Skeletal muscle tissue (tissue), 4 donors: Measurements from ENCODE around the gene ZNF396. TPM values are rescaled to one million over a fixed set of nuclear protein-coding genes. Genes with fewer than 3 reads are reported as not detected.

Experiments
- H3K27ac ChIP-seq: one replicate; pipeline ENCODE4 v1.7.0; 2013; ENCODE audit warnings: mild to moderate bottlenecking, low read depth, low read length, inconsistent platforms
- H3K27me3 ChIP-seq, 3 donors: one replicate each; pipeline ENCODE4 v1.7.0; 2013; ENCODE audit warnings: low read length in 3 of 3; ENCODE audit not compliant: control insufficient read depth in 3 of 3, insufficient read depth in 3 of 3
- H3K36me3 ChIP-seq, 3 donors: one replicate each; pipeline ENCODE4 v1.7.0; 2013; ENCODE audit warnings: low read length in 3 of 3; ENCODE audit not compliant: control insufficient read depth in 3 of 3, insufficient read depth in 3 of 3
- H3K4me1 ChIP-seq, 3 donors: one replicate each; pipeline ENCODE4 v1.7.0; 2013; ENCODE audit warnings: low read length in 3 of 3, mild to moderate bottlenecking in 3 of 3; ENCODE audit not compliant: control insufficient read depth in 3 of 3, insufficient read depth in 3 of 3
- H3K4me3 ChIP-seq, 3 donors: one replicate each; pipeline ENCODE4 v1.7.0; 2013; ENCODE audit warnings: low read length in 3 of 3
- H3K9ac ChIP-seq, 3 donors: one replicate each; pipeline ENCODE4 v1.7.0; 2013; ENCODE audit warnings: low read length in 3 of 3, mild to moderate bottlenecking in 3 of 3, moderate library complexity in 2 of 3, low read depth in 1 of 3
- H3K9me3 ChIP-seq, 3 donors: one replicate each; pipeline ENCODE4 v1.7.0; 2013; ENCODE audit warnings: low read length in 3 of 3; ENCODE audit not compliant: control insufficient read depth in 3 of 3
- total RNA-seq: library from RNA; depleted of rRNA; stranded (reverse); fragments of >200 nt; gene quantifications from one replicate; pipeline ENCODE4 v1.2.3, GENCODE V29; 2014
- donor health status: Osteomylitis.

The ZNF396 gene
- total RNA-seq, 1 donor from 2014 or later: 1.6 TPM

DNA sequence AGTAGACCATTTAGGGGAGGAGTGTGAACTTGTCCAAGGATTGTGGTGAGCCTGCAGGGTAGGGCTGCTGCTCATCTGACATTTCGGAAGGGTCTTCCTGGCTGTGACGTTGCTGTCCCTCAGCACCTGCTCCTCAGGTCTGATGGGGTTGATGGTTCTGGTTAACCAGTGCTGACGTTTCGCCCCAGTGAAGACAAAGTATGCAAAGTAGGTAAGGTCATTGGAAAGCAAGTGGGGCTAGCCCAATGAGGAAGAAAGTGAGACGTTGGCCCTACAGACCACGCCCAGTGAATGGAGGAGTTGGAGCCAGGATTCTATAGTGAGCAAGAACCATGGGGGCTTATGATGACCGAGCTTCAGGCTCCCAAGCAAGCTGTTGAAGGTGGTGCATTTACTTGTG lies 33.4 kb upstream of the ZNF396 start:
- H3K27ac ChIP-seq: no peak overlapping the region
- no peaks in the 10 kb centered on the region for H3K36me3 ChIP-seq
- H3K9ac ChIP-seq: no peak overlapping the region
- no peaks in the 10 kb centered on the region for H3K27me3 ChIP-seq
- no peaks in the 10 kb centered on the region for H3K9me3 ChIP-seq
- no peak overlapping the region for H3K4me3 ChIP-seq
- peaks cover 0 to 3% (median 0%) of the 10 kb centered on the region in 3 donors for H3K4me1 ChIP-seq

GRCh38 chr18:35409911-35410310 lies 32.8 kb upstream of the ZNF396 start:
- no peak overlapping the region for H3K27ac ChIP-seq
- no peak overlapping the region for H3K9ac ChIP-seq
- no peaks in the 10 kb centered on the region for H3K9me3 ChIP-seq
- no peak overlapping the region for H3K4me3 ChIP-seq
- peaks cover 0 to 3% (median 0%) of the 10 kb centered on the region in 3 donors for H3K4me1 ChIP-seq
- H3K27me3 ChIP-seq: no peaks in the 10 kb centered on the region
- no peaks in the 10 kb centered on the region for H3K36me3 ChIP-seq

DNA sequence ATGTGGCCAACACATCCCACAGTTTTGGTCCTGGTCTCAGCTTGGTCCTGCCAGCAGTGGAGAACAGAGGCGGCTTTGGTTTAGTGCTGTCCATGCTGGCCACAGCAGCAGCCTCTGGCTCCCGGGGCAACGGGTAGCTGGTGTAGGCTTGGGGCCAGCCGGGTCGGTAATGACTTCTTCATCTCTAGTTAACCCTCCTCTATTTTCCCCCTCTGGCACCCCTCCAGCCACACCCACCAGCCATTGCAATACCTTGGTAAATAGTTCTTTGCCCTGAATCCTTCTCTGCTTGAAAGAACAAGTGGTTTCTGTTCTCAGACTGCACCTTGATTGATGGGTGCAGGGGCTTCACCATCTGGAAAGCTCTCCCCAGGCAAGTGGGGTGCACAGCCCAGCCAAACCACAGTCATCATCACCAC lies 31.7 kb upstream of the ZNF396 start:
- H3K4me3 ChIP-seq: no peak overlapping the region
- no peaks in the 10 kb centered on the region for H3K36me3 ChIP-seq
- H3K4me1 ChIP-seq: peaks cover 0 to 3% (median 0%) of the 10 kb centered on the region in 3 donors
- H3K9me3 ChIP-seq: no peaks in the 10 kb centered on the region
- no peaks in the 10 kb centered on the region for H3K27me3 ChIP-seq
- H3K27ac ChIP-seq: no peak overlapping the region
- no peak overlapping the region for H3K9ac ChIP-seq

GRCh38 chr18:35407871-35408481 lies 30.8 kb upstream of the ZNF396 start:
- H3K4me1 ChIP-seq: peaks cover 0 to 3% (median 0%) of the 10 kb centered on the region in 3 donors
- no peaks in the 10 kb centered on the region for H3K36me3 ChIP-seq

DNA sequence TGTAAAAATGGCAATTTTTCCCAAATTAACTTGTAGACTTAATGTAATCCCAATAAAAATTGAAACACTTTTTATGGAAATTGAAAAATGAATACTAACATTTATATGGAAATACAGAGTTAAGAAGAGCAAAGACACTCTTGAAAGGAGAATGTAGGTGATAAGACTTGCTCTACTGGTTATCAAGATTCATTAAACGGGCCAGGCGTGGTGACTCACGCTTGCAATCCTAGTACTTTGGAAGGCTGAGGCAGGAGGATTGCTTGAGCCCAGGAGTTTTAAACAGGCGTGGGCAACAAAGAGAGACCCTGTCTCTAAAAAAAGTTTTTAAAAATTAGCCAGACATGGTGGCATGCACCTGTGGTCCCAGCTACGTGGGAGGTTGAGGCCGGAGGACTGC lies 29.5 kb upstream of the ZNF396 start:
- H3K36me3 ChIP-seq: no peaks in the 10 kb centered on the region
- H3K9me3 ChIP-seq: no peaks in the 10 kb centered on the region
- peaks cover 0 to 3% (median 0%) of the 10 kb centered on the region in 3 donors for H3K4me1 ChIP-seq

More at GRCh38 chr18:35407871-35408481, 30.8 kb upstream of the ZNF396 start:
- H3K27me3 ChIP-seq: no peaks in the 10 kb centered on the region
- H3K27ac ChIP-seq: no peak overlapping the region
- no peak overlapping the region for H3K4me3 ChIP-seq
- H3K9ac ChIP-seq: no peak overlapping the region
- H3K9me3 ChIP-seq: no peaks in the 10 kb centered on the region

DNA sequence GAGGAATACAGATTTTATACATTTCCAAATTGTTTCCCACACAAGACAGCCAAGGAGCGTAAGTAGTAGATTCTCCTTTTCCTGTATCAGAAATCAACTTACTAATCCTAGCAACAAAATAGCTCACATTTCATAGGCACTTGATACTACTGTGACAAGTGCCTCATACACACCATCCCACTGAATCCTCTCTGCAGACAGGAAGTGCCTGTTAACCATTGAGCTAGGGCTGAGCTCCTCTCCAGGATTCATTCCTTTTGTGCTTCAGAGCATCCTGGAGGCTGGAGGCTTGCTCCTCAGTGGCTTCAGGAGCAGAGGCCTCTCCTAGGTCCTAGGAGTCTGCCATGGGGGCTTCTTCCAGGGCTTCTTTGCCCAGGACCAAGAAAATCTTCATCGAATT lies 20.8 kb upstream of the ZNF396 start:
- no peak overlapping the region for H3K4me3 ChIP-seq
- no peak overlapping the region for H3K27ac ChIP-seq
- no peaks in the 10 kb centered on the region for H3K27me3 ChIP-seq
- H3K9me3 ChIP-seq: no peaks in the 10 kb centered on the region
- no peaks in the 10 kb centered on the region for H3K36me3 ChIP-seq
- H3K9ac ChIP-seq: no peak overlapping the region
- H3K4me1 ChIP-seq: no peaks in the 10 kb centered on the region

More for the DNA sequence above, 29.5 kb upstream of the ZNF396 start:
- Histone ChIP-seq H3K27ac (no peak overlapping the region), H3K9ac (no peak overlapping the region), H3K27me3 (no peaks in the 10 kb centered on the region), H3K4me3 (no peak overlapping the region)

- Histone ChIP-seq H3K9me3 (peaks cover 0 to 4% (median 4%) of the 10 kb centered on the region in 3 donors), H3K36me3 (no peaks in the 10 kb centered on the region), H3K4me3 (no peak overlapping the region), H3K9ac (no peak overlapping the region), H3K4me1 (no peaks in the 10 kb centered on the region), H3K27ac (no peak overlapping the region), H3K27me3 (no peaks in the 10 kb centered on the region)
Measured at GRCh38 chr18:35393716-35394115, 16.6 kb upstream of the ZNF396 start.

DNA sequence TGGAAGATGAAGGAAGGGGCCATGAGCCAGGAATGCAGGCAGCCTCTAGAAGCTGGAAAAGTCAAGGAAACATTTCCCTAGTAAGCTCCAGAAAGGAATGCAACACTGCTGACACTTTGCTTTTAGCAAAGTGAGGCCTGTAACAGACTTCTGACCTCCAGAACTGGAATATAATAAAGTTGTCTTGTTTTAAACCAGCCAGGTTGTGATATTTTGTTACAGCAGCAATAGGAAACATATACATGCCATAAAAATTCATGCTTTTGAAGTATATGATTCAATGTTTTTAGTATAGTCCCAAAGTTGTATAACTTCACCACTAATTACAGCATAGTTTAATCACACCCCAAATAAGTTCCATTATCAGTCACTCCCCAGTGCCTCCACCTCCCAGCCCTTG lies 15.2 kb upstream of the ZNF396 start:
- Histone ChIP-seq H3K9me3 (peaks cover 0 to 4% (median 4%) of the 10 kb centered on the region in 3 donors), H3K27ac (no peak overlapping the region), H3K4me3 (no peak overlapping the region), H3K9ac (no peak overlapping the region), H3K36me3 (no peaks in the 10 kb centered on the region), H3K27me3 (no peaks in the 10 kb centered on the region), H3K4me1 (no peaks in the 10 kb centered on the region)

GRCh38 chr18:35390951-35391700 lies 14.0 kb upstream of the ZNF396 start:
- Histone ChIP-seq H3K4me3 (no peak overlapping the region), H3K27ac (no peak overlapping the region), H3K4me1 (peaks cover 0 to 4% (median 0%) of the 10 kb centered on the region in 3 donors), H3K36me3 (no peaks in the 10 kb centered on the region), H3K9ac (no peak overlapping the region), H3K27me3 (no peaks in the 10 kb centered on the region), H3K9me3 (peaks cover 0 to 4% (median 4%) of the 10 kb centered on the region in 3 donors)

DNA sequence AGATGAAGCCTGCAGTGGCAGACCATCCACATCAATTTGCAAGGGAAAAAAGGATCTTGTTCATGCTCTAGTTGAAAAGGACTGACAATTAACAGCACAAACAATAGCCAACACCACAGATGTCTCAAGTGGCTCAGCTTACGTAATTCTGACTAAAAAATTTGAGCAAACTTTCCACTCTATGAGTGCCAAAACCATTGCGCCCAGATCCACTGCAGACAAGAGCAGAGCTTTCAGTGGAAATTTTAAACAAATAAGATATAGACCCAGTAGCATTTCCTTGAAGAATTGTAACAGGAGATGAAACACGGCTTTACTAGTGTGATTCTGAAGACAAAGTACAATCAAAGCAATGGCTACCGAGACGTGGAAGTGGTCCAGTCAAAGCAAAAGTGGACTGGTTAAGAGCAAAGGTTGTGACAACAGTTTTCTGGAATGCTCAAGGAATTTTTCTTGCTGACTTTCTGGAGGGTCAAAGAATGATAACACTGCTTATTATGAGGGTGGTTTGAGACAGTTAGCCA lies 12.0 kb upstream of the ZNF396 start:
- H3K27ac ChIP-seq: peak overlapping the region; percentile 9

More for the DNA sequence above, 12.0 kb upstream of the ZNF396 start:
- H3K27me3 ChIP-seq: no peaks in the 10 kb centered on the region
- H3K4me3 ChIP-seq: no peak overlapping the region
- no peak overlapping the region for H3K9ac ChIP-seq
- H3K36me3 ChIP-seq: no peaks in the 10 kb centered on the region
- H3K9me3 ChIP-seq: peaks cover 0 to 4% (median 4%) of the 10 kb centered on the region in 3 donors
- H3K4me1 ChIP-seq: peaks cover 0 to 4% (median 0%) of the 10 kb centered on the region in 3 donors
